Ecto neural progenitor cell (in vitro differentiated cells): ENCODE measurements around the gene TXLNA.

Experiments
- DNase-seq: peaks from one replicate; pipeline ENCODE4 v3.0.0-alpha.2; 2018; ENCODE audit warnings: low spot score

The TXLNA gene

GRCh38 chr1:32215629-32216480 is 36.4 kb downstream of the TXLNA start:
- DNase-seq: peak; percentile 70

GRCh38 chr1:32216566-32216965 is 37.1 kb downstream of the TXLNA start:
- no peak for DNase-seq

GRCh38 chr1:32219022-32219421 is 39.5 kb downstream of the TXLNA start:
- no peak for DNase-seq

GRCh38 chr1:32220746-32221580 is 41.5 kb downstream of the TXLNA start:
- no peak for DNase-seq

- no peak for DNase-seq
These were observed 42.1 kb downstream of the TXLNA start for GRCh38 chr1:32221581-32221979.

- peak; percentile 92 for DNase-seq
These were observed 42.7 kb downstream of the TXLNA start, which contains the start of the genes EIF3I and TMEM234 for GRCh38 chr1:32221980-32222755. Gene EIF3I, plus strand, starts transcription at chr1:32222407. Its CDS starts 35 bp downstream, at chr1:32222442. Gene TMEM234, minus strand, starts transcription at chr1:32222353. Its CDS starts 31 bp downstream, at chr1:32222322.

- no peak for DNase-seq
These were observed 44.2 kb downstream of the TXLNA start for GRCh38 chr1:32223683-32224082.

GRCh38 chr1:32224285-32224684 is 44.8 kb downstream of the TXLNA start:
- DNase-seq: no peak

- DNase-seq: no peak
These were observed 49.3 kb downstream of the TXLNA start for GRCh38 chr1:32228771-32229170.

GRCh38 chr1:32231843-32232432 is 52.5 kb downstream of the TXLNA start:
- no peak for DNase-seq

- DNase-seq: no peak
These were observed 53.3 kb downstream of the TXLNA start for GRCh38 chr1:32232558-32233304.

- no peak for DNase-seq
These were observed 55.3 kb downstream of the TXLNA start for GRCh38 chr1:32234792-32235191.

GRCh38 chr1:32239337-32239736 is 59.9 kb downstream of the TXLNA start:
- no peak for DNase-seq

GRCh38 chr1:32239790-32240139 is 60.3 kb downstream of the TXLNA start:
- DNase-seq: no peak

GRCh38 chr1:32240140-32240951 is 60.9 kb downstream of the TXLNA start:
- DNase-seq: peak; percentile 94

- peak; percentile 79 for DNase-seq
These were observed 61.7 kb downstream of the TXLNA start for GRCh38 chr1:32241001-32241763.

GRCh38 chr1:32242341-32242851 is 62.9 kb downstream of the TXLNA start:
- no peak for DNase-seq

- no peak for DNase-seq
These were observed 67.4 kb downstream of the TXLNA start, which contains the start of gene FAM167B for GRCh38 chr1:32246888-32247273. Gene FAM167B, plus strand, starts transcription at chr1:32247222. Its CDS starts 200 bp downstream, at chr1:32247422.

GRCh38 chr1:32247452-32247851 is 68.0 kb downstream of the TXLNA start:
- DNase-seq: no peak
